ENCODE data around the gene SHISA6.

SHISA6 gene

GRCh38 chr17:11404431-11405276 is 163.6 kb downstream of the SHISA6 start:
- no peak for TF ChIP-seq EZH2 (IDR thresholded peaks at IDR 0.05; ENCODE audit: borderline replicate concordance, low read length)
- TF ChIP-seq, protein P1, sequence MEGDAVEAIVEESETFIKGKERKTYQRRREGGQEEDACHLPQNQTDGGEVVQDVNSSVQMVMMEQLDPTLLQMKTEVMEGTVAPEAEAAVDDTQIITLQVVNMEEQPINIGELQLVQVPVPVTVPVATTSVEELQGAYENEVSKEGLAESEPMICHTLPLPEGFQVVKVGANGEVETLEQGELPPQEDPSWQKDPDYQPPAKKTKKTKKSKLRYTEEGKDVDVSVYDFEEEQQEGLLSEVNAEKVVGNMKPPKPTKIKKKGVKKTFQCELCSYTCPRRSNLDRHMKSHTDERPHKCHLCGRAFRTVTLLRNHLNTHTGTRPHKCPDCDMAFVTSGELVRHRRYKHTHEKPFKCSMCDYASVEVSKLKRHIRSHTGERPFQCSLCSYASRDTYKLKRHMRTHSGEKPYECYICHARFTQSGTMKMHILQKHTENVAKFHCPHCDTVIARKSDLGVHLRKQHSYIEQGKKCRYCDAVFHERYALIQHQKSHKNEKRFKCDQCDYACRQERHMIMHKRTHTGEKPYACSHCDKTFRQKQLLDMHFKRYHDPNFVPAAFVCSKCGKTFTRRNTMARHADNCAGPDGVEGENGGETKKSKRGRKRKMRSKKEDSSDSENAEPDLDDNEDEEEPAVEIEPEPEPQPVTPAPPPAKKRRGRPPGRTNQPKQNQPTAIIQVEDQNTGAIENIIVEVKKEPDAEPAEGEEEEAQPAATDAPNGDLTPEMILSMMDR (IDR thresholded peaks at IDR 0.05; ENCODE audit: low read length): no peak
- no peak overlapping the region for H3K4me2 ChIP-seq (ENCODE audit: low read length)
- H3K36me3 ChIP-seq (ENCODE audit: insufficient read depth, low read length): no peaks in the 10 kb centered on the region

GRCh38 chr17:11406716-11407115 is 165.7 kb downstream of the SHISA6 start:
- no peaks in the 10 kb centered on the region for H3K4me1 ChIP-seq (ENCODE audit: insufficient read depth, low read length, severe bottlenecking)
- no peaks in the 10 kb centered on the region for H3K27me3 ChIP-seq (ENCODE audit: insufficient read depth, low read length)
- no peak overlapping the region for H3K4me3 ChIP-seq (ENCODE audit: low read depth, low read length, poor library complexity, severe bottlenecking)
- peaks cover 2% of the 10 kb centered on the region; the same call in 1 of the 2 replicates for H3K9me3 ChIP-seq (ENCODE audit: low read length)
- H3K9ac ChIP-seq (ENCODE audit: low read length): no peak overlapping the region
- no peaks in the 10 kb centered on the region for H3K9me2 ChIP-seq (ENCODE audit: low read depth, low read length)
- H4K20me1 ChIP-seq (ENCODE audit: insufficient read depth, low read length): no peaks in the 10 kb centered on the region
- no peak overlapping the region for H3K4me2 ChIP-seq (ENCODE audit: low read length)
- H3K36me3 ChIP-seq (ENCODE audit: insufficient read depth, low read length): no peaks in the 10 kb centered on the region
- H2AFZ ChIP-seq (ENCODE audit: low read length): no peak overlapping the region
- no peaks in the 10 kb centered on the region for H3K79me2 ChIP-seq (ENCODE audit: insufficient read depth, low read length)
- no peaks in the 10 kb centered on the region for H3F3A ChIP-seq (ENCODE audit: insufficient read depth, low read length)
- H3K27ac ChIP-seq (ENCODE audit: low read depth, low read length, poor library complexity, severe bottlenecking): no peak overlapping the region
- TF ChIP-seq, protein P1 (IDR thresholded peaks at IDR 0.05; ENCODE audit: low read length): no peak
- TF ChIP-seq EZH2 (IDR thresholded peaks at IDR 0.05; ENCODE audit: borderline replicate concordance, low read length): no peak

More at GRCh38 chr17:11404431-11405276, 163.6 kb downstream of the SHISA6 start:
- no peaks in the 10 kb centered on the region for H3K79me2 ChIP-seq (ENCODE audit: insufficient read depth, low read length)
- H3K4me3 ChIP-seq (ENCODE audit: low read depth, low read length, poor library complexity, severe bottlenecking): no peak overlapping the region
- H4K20me1 ChIP-seq (ENCODE audit: insufficient read depth, low read length): no peaks in the 10 kb centered on the region
- H3K9ac ChIP-seq (ENCODE audit: low read length): no peak overlapping the region
- no peaks in the 10 kb centered on the region for H3F3A ChIP-seq (ENCODE audit: insufficient read depth, low read length)
- no peaks in the 10 kb centered on the region for H3K4me1 ChIP-seq (ENCODE audit: insufficient read depth, low read length, severe bottlenecking)
- no peaks in the 10 kb centered on the region for H3K27me3 ChIP-seq (ENCODE audit: insufficient read depth, low read length)
- H3K9me2 ChIP-seq (ENCODE audit: low read depth, low read length): no peaks in the 10 kb centered on the region
- H3K9me3 ChIP-seq (ENCODE audit: low read length): peaks cover 3% of the 10 kb centered on the region; the same call in 1 of the 2 replicates
- no peak overlapping the region for H3K27ac ChIP-seq (ENCODE audit: low read depth, low read length, poor library complexity, severe bottlenecking)
- no peak overlapping the region for H2AFZ ChIP-seq (ENCODE audit: low read length)

- Histone ChIP-seq H3F3A (ENCODE audit: insufficient read depth, low read length) (no peaks in the 10 kb centered on the region), H4K20me1 (ENCODE audit: insufficient read depth, low read length) (no peaks in the 10 kb centered on the region), H3K4me2 (ENCODE audit: low read length) (no peak overlapping the region), H2AFZ (ENCODE audit: low read length) (no peak overlapping the region), H3K4me1 (ENCODE audit: insufficient read depth, low read length, severe bottlenecking) (no peaks in the 10 kb centered on the region), H3K27me3 (ENCODE audit: insufficient read depth, low read length) (no peaks in the 10 kb centered on the region), H3K4me3 (ENCODE audit: low read depth, low read length, poor library complexity, severe bottlenecking) (no peak overlapping the region), H3K9me2 (ENCODE audit: low read depth, low read length) (no peaks in the 10 kb centered on the region), H3K9me3 (ENCODE audit: low read length) (no peaks in the 10 kb centered on the region), H3K27ac (ENCODE audit: low read depth, low read length, poor library complexity, severe bottlenecking) (no peak overlapping the region), H3K9ac (ENCODE audit: low read length) (no peak overlapping the region), H3K36me3 (ENCODE audit: insufficient read depth, low read length) (no peaks in the 10 kb centered on the region), H3K79me2 (ENCODE audit: insufficient read depth, low read length) (no peaks in the 10 kb centered on the region)
- TF ChIP-seq, protein P1 (IDR thresholded peaks at IDR 0.05; ENCODE audit: low read length): no peak
- TF ChIP-seq EZH2 (IDR thresholded peaks at IDR 0.05; ENCODE audit: borderline replicate concordance, low read length): no peak
Measured at GRCh38 chr17:11412654-11413053, 171.6 kb downstream of the SHISA6 start.
